Activated T-cell treated with anti-CD3 and anti-CD28 coated beads, Interleukin-2, amount 50 U/mL, for 24 hours (primary cell): ENCODE data around the gene NAP1L4.
A peak's percentile ranks its signal among the peaks of the same experiment; 100 is the strongest.

Experiments used
- DNase-seq: peaks from one replicate; pipeline ENCODE4 v3.0.0-alpha.2; 2020
- H3K27ac Mint-ChIP-seq: 2 replicates; pipeline ENCODE4 v1.8.0; 2020; ENCODE audit warnings: mild to moderate bottlenecking, mixed read lengths
- H3K27me3 Mint-ChIP-seq: 2 replicates; pipeline ENCODE4 v1.8.0; 2020; ENCODE audit warnings: mixed read lengths
- H3K36me3 Mint-ChIP-seq: 2 replicates; pipeline ENCODE4 v1.8.0; 2020; ENCODE audit warnings: low read depth, mixed read lengths
- H3K4me1 Mint-ChIP-seq: 2 replicates; pipeline ENCODE4 v1.8.0; 2020; ENCODE audit warnings: low read depth, mixed read lengths
- H3K4me3 Mint-ChIP-seq: 2 replicates; pipeline ENCODE4 v1.8.0; 2020; ENCODE audit warnings: mild to moderate bottlenecking, moderate library complexity, mixed read lengths
- H3K9me3 Mint-ChIP-seq: 2 replicates; pipeline ENCODE4 v1.8.0; 2020; ENCODE audit warnings: mixed read lengths

Gene NAP1L4

GRCh38 chr11:2992234-2992996 is at the start of gene NAP1L4:
NAP1L4 (minus strand) TSS chr11:2992329; CDS start chr11:2979220, 13,109 bp downstream.
- peaks cover 53% of the 10 kb centered on the region for H3K36me3 Mint-ChIP-seq
- peak within 1 kb of the TSS; percentile 98 for H3K4me3 Mint-ChIP-seq
- peak within 1 kb of the TSS; percentile 99 for H3K27ac Mint-ChIP-seq
- no peaks in the 10 kb centered on the region for H3K27me3 Mint-ChIP-seq
- H3K4me1 Mint-ChIP-seq = peaks cover 29% of the 10 kb centered on the region
- H3K9me3 Mint-ChIP-seq = no peaks in the 10 kb centered on the region
- DNase-seq = peak; percentile 97

GRCh38 chr11:3040881-3041280 is 48.8 kb upstream of the NAP1L4 start:
- no peak overlapping the region for H3K4me3 Mint-ChIP-seq
- no peaks in the 10 kb centered on the region for H3K9me3 Mint-ChIP-seq
- peaks cover 28% of the 10 kb centered on the region for H3K4me1 Mint-ChIP-seq
- peaks cover 96% of the 10 kb centered on the region for H3K36me3 Mint-ChIP-seq
- no peaks in the 10 kb centered on the region for H3K27me3 Mint-ChIP-seq
- DNase-seq = no peak
- no peak overlapping the region for H3K27ac Mint-ChIP-seq

GRCh38 chr11:3037945-3038271 is 45.8 kb upstream of the NAP1L4 start:
- DNase-seq = no peak
- Mint-ChIP-seq H3K27me3 (no peaks in the 10 kb centered on the region), H3K4me3 (no peak overlapping the region), H3K27ac (peak overlapping the region; percentile 7), H3K36me3 (peaks cover 93% of the 10 kb centered on the region), H3K4me1 (peaks cover 26% of the 10 kb centered on the region), H3K9me3 (no peaks in the 10 kb centered on the region)

- Mint-ChIP-seq H3K27ac (no peak overlapping the region), H3K4me1 (peaks cover 26% of the 10 kb centered on the region), H3K36me3 (peaks cover 93% of the 10 kb centered on the region), H3K4me3 (no peak overlapping the region), H3K9me3 (no peaks in the 10 kb centered on the region), H3K27me3 (no peaks in the 10 kb centered on the region)
- DNase-seq = peak; percentile 61
Measured at GRCh38 chr11:3037040-3037944, 45.2 kb upstream of the NAP1L4 start.

GRCh38 chr11:3036419-3036818 is 44.3 kb upstream of the NAP1L4 start:
- no peak overlapping the region for H3K4me3 Mint-ChIP-seq
- H3K27ac Mint-ChIP-seq = peak overlapping the region; percentile 29
- DNase-seq = no peak
- peaks cover 92% of the 10 kb centered on the region for H3K36me3 Mint-ChIP-seq
- peaks cover 26% of the 10 kb centered on the region for H3K4me1 Mint-ChIP-seq
- no peaks in the 10 kb centered on the region for H3K27me3 Mint-ChIP-seq
- no peaks in the 10 kb centered on the region for H3K9me3 Mint-ChIP-seq

- no peaks in the 10 kb centered on the region for H3K9me3 Mint-ChIP-seq
- no peak overlapping the region for H3K27ac Mint-ChIP-seq
- peaks cover 92% of the 10 kb centered on the region for H3K36me3 Mint-ChIP-seq
- H3K4me3 Mint-ChIP-seq = no peak overlapping the region
- H3K4me1 Mint-ChIP-seq = peaks cover 24% of the 10 kb centered on the region
- DNase-seq = no peak
- no peaks in the 10 kb centered on the region for H3K27me3 Mint-ChIP-seq
Measured at GRCh38 chr11:3035333-3035732, 43.2 kb upstream of the NAP1L4 start.

- DNase-seq = no peak
- Mint-ChIP-seq H3K4me1 (peaks cover 2% of the 10 kb centered on the region), H3K4me3 (no peak overlapping the region), H3K27ac (no peak overlapping the region), H3K36me3 (peaks cover 91% of the 10 kb centered on the region), H3K27me3 (no peaks in the 10 kb centered on the region), H3K9me3 (no peaks in the 10 kb centered on the region)
Measured at GRCh38 chr11:3030289-3031070, 38.4 kb upstream of the NAP1L4 start.

- Mint-ChIP-seq H3K27me3 (no peaks in the 10 kb centered on the region), H3K36me3 (peaks cover 92% of the 10 kb centered on the region), H3K4me3 (no peak overlapping the region), H3K4me1 (peaks cover 2% of the 10 kb centered on the region), H3K27ac (no peak overlapping the region), H3K9me3 (no peaks in the 10 kb centered on the region)
- no peak for DNase-seq
Measured at GRCh38 chr11:3028813-3029212, 36.7 kb upstream of the NAP1L4 start.

GRCh38 chr11:3026803-3027202 is 34.7 kb upstream of the NAP1L4 start:
- peaks cover 22% of the 10 kb centered on the region for H3K4me1 Mint-ChIP-seq
- H3K9me3 Mint-ChIP-seq = no peaks in the 10 kb centered on the region
- H3K27me3 Mint-ChIP-seq = no peaks in the 10 kb centered on the region
- DNase-seq = no peak
- H3K4me3 Mint-ChIP-seq = no peak overlapping the region
- no peak overlapping the region for H3K27ac Mint-ChIP-seq
- peaks cover 94% of the 10 kb centered on the region for H3K36me3 Mint-ChIP-seq

- H3K27me3 Mint-ChIP-seq = no peaks in the 10 kb centered on the region
- DNase-seq = no peak
- peak overlapping the region; percentile 84 for H3K27ac Mint-ChIP-seq
- H3K36me3 Mint-ChIP-seq = peaks cover 91% of the 10 kb centered on the region
- H3K4me3 Mint-ChIP-seq = no peak overlapping the region
- H3K4me1 Mint-ChIP-seq = peaks cover 36% of the 10 kb centered on the region
- no peaks in the 10 kb centered on the region for H3K9me3 Mint-ChIP-seq
Measured at GRCh38 chr11:3022982-3023381, 30.9 kb upstream of the NAP1L4 start.

GRCh38 chr11:3022300-3022967 is 30.3 kb upstream of the NAP1L4 start:
- peaks cover 41% of the 10 kb centered on the region for H3K4me1 Mint-ChIP-seq
- peak overlapping the region; percentile 84 for H3K27ac Mint-ChIP-seq
- H3K4me3 Mint-ChIP-seq = no peak overlapping the region
- no peaks in the 10 kb centered on the region for H3K27me3 Mint-ChIP-seq
- peaks cover 91% of the 10 kb centered on the region for H3K36me3 Mint-ChIP-seq
- DNase-seq = no peak
- H3K9me3 Mint-ChIP-seq = no peaks in the 10 kb centered on the region

- no peaks in the 10 kb centered on the region for H3K9me3 Mint-ChIP-seq
- peaks cover 93% of the 10 kb centered on the region for H3K36me3 Mint-ChIP-seq
- H3K4me3 Mint-ChIP-seq = no peak overlapping the region
- H3K27me3 Mint-ChIP-seq = no peaks in the 10 kb centered on the region
- peaks cover 52% of the 10 kb centered on the region for H3K4me1 Mint-ChIP-seq
- H3K27ac Mint-ChIP-seq = peak overlapping the region; percentile 50
- no peak for DNase-seq
Measured at GRCh38 chr11:3021125-3021524, 29.0 kb upstream of the NAP1L4 start.

- Mint-ChIP-seq H3K9me3 (no peaks in the 10 kb centered on the region), H3K4me1 (peaks cover 62% of the 10 kb centered on the region), H3K4me3 (no peak overlapping the region), H3K27ac (no peak overlapping the region), H3K36me3 (peaks cover 94% of the 10 kb centered on the region), H3K27me3 (no peaks in the 10 kb centered on the region)
- no peak for DNase-seq
Measured at GRCh38 chr11:3020011-3020410, 27.9 kb upstream of the NAP1L4 start.

- Mint-ChIP-seq H3K4me3 (no peak overlapping the region), H3K27me3 (no peaks in the 10 kb centered on the region), H3K9me3 (no peaks in the 10 kb centered on the region), H3K36me3 (peaks cover 97% of the 10 kb centered on the region), H3K4me1 (peaks cover 74% of the 10 kb centered on the region), H3K27ac (peak overlapping the region; percentile 61)
- no peak for DNase-seq
Measured at GRCh38 chr11:3018596-3018995, 26.5 kb upstream of the NAP1L4 start.
